SK-N-SH (cell line): ENCODE measurements around the gene SORBS1. TPM values are rescaled to one million over a fixed set of nuclear protein-coding genes. Genes with fewer than 3 reads are reported as not detected.

Experiments used
- CTCF ChIA-PET: fragments of 300-600, 350-600 bp; formaldehyde crosslinking; extraction: SDS; loops from one replicate; lab custom pipeline; 2021; lab: Yijun Ruan, JAX
- POLR2A ChIA-PET: fragments of 350-600 bp; sonication (Branson Sonifier 250); formaldehyde crosslinking; extraction: SDS; loops from one replicate; lab custom pipeline; 2020; ENCODE audit warnings: antibody characterized with exemption, inconsistent platforms; lab: Yijun Ruan, JAX
- DNase-seq: peaks from one replicate; pipeline ENCODE4 v3.0.0; 2012
- H2AFZ ChIP-seq: fragments of 200-600 bp; sonication (generic); 2 replicates; pipeline ENCODE4 v1.8.1; 2016; ENCODE audit warnings: antibody characterized with exemption, mild to moderate bottlenecking, low read depth
- H3F3A ChIP-seq: fragments of 200-600 bp; sonication (generic); replicated peaks from 2 replicates; pipeline ENCODE3; 2016; ENCODE audit warnings: antibody characterized with exemption, mild to moderate bottlenecking; ENCODE audit not compliant: insufficient read depth
- H3K27ac ChIP-seq, 2 experiments: fragments of 200-500 bp in 1 of 2; fragments of 200-600 bp in 1 of 2; sonication (Bioruptor generic) in 1 of 2; sonication (generic), shearing (Covaris generic) in 1 of 2; 2 replicates each; pipeline versions ENCODE4 v1.5.1 to v1.6.1; 2014 to 2016; ENCODE audit warnings: low read depth in 2 of 2, inconsistent platforms in 1 of 2, low read length in 1 of 2, mild to moderate bottlenecking in 1 of 2, mixed read lengths in 1 of 2
- H3K27me3 ChIP-seq: fragments of 200-600 bp; sonication (generic), shearing (Covaris generic); 2 replicates; pipeline ENCODE4 v1.6.1; 2016; ENCODE audit warnings: mixed run types; ENCODE audit not compliant: insufficient read depth
- H3K36me3 ChIP-seq, 2 experiments: fragments of 200-500 bp in 1 of 2; fragments of 200-600 bp in 1 of 2; sonication (Bioruptor generic) in 1 of 2; sonication (generic) in 1 of 2; replicated peaks in 1 of 2; 2 replicates each; pipeline versions ENCODE3 to v1.5.1; 2014 to 2016; ENCODE audit warnings: low read length in 1 of 2, mild to moderate bottlenecking in 1 of 2; ENCODE audit not compliant: insufficient read depth in 2 of 2, control insufficient read depth in 1 of 2
- H3K4me1 ChIP-seq, 2 experiments: fragments of 200-500 bp in 1 of 2; fragments of 200-600 bp in 1 of 2; sonication (Bioruptor generic) in 1 of 2; sonication (generic), shearing (Covaris generic) in 1 of 2; 2 replicates each; pipeline versions ENCODE4 v1.5.1 to v1.6.1; 2014 to 2016; ENCODE audit warnings: low read depth in 1 of 2, low read length in 1 of 2, mixed run types in 1 of 2; ENCODE audit not compliant: insufficient read depth in 2 of 2, control insufficient read depth in 1 of 2
- H3K4me2 ChIP-seq: fragments of 200-600 bp; sonication (generic), shearing (Covaris generic); 2 replicates; pipeline ENCODE4 v1.6.1; 2017; ENCODE audit warnings: mixed run types
- H3K4me3 ChIP-seq, 2 experiments: fragments of 200-500 bp in 1 of 2; fragments of 200-600 bp in 1 of 2; sonication (Bioruptor generic) in 1 of 2; sonication (generic), shearing (Covaris generic) in 1 of 2; 2 replicates each; pipeline versions ENCODE4 v1.5.1 to v1.8.1; 2014 to 2016; ENCODE audit warnings: low read depth in 2 of 2, inconsistent platforms in 1 of 2, low read length in 1 of 2, mild to moderate bottlenecking in 1 of 2, mixed read lengths in 1 of 2, moderate library complexity in 1 of 2
- H3K79me2 ChIP-seq: fragments of 200-600 bp; sonication (generic); 2 replicates; pipeline ENCODE4 v1.8.1; 2017; ENCODE audit warnings: mild to moderate bottlenecking; ENCODE audit not compliant: insufficient read depth
- H3K9ac ChIP-seq: fragments of 200-600 bp; sonication (generic); 2 replicates; pipeline ENCODE4 v1.6.1; 2017; ENCODE audit warnings: mixed run types
- H3K9me2 ChIP-seq: fragments of 200-600 bp; sonication (generic); 2 replicates; pipeline ENCODE4 v1.6.1; 2017; ENCODE audit warnings: mixed run types
- H3K9me3 ChIP-seq: fragments of 200-600 bp; sonication (generic); 2 replicates; pipeline ENCODE4 v1.6.1; 2017; ENCODE audit warnings: mixed run types, mild to moderate bottlenecking, moderate library complexity
- H4K20me1 ChIP-seq: fragments of 200-600 bp; sonication (generic); 2 replicates; pipeline ENCODE4 v1.6.1; 2017; ENCODE audit warnings: mild to moderate bottlenecking, mixed run types; ENCODE audit not compliant: insufficient read depth
- CHD2 ChIP-seq: fragments of 150-350 bp; IDR thresholded peaks from 2 replicates; pipeline ENCODE4 v1.6.1; 2018; ENCODE audit warnings: low read length; ENCODE audit not compliant: partially characterized antibody
- ELF1 ChIP-seq: IDR thresholded peaks from 2 replicates; pipeline ENCODE4 v1.4.0; 2012
- EZH2phosphoT487 ChIP-seq: fragments of 200-600 bp; sonication (generic); IDR thresholded peaks from 2 replicates; pipeline ENCODE4 v1.6.1; 2017; ENCODE audit warnings: low read depth, mixed run types, mild to moderate bottlenecking, antibody characterized with exemption, moderate library complexity, borderline replicate concordance
- FOXJ3 ChIP-seq: sonication (generic); formaldehyde crosslinking; IDR thresholded peaks from 2 replicates; pipeline ENCODE4 v1.5.1; 2020; ENCODE audit warnings: mild to moderate bottlenecking, missing genetic modification reagents
- MEF2A ChIP-seq: IDR thresholded peaks from 2 replicates; pipeline ENCODE4 v1.4.0; 2012; ENCODE audit warnings: low read depth, borderline replicate concordance
- RFX5 ChIP-seq: IDR thresholded peaks from 2 replicates; pipeline ENCODE4 v1.6.1; 2012; ENCODE audit warnings: mild to moderate bottlenecking, improper control_type of control experiment, low read length
- SMC3 ChIP-seq: IDR thresholded peaks from 2 replicates; pipeline ENCODE4 v1.6.1; 2012; ENCODE audit warnings: low read depth, low read length, improper control_type of control experiment
- TCF12 ChIP-seq: IDR thresholded peaks from 2 replicates; pipeline ENCODE4 v1.4.0; 2012
- WGBS: methylation state at CpG from one replicate; pipeline ENCODE4 v1.1.6; 2017; ENCODE audit warnings: low lambda C conversion rate; 5-methylcytosine and 5-hydroxymethylcytosine counted together
- polyA plus RNA-seq, 3 experiments: library from polyadenylated mRNA; depleted of rRNA; stranded (reverse); fragments of >200 nt; gene quantifications; 2 replicates each; pipeline ENCODE4 v1.2.3, GENCODE V29; 2012
- TF ChIP-seq, protein P1 (sequence below): IDR thresholded peaks from 2 replicates; pipeline ENCODE4 v1.6.1; 2012; ENCODE audit warnings: mild to moderate bottlenecking, low read depth, low read length, moderate library complexity
- TF ChIP-seq, protein P2 (sequence below): IDR thresholded peaks from 2 replicates; pipeline ENCODE4 v1.4.0; 2012; ENCODE audit warnings: low read depth
- TF ChIP-seq, protein P3 (sequence below): fragments of 150-350 bp; IDR thresholded peaks from 2 replicates; pipeline ENCODE4 v1.6.1; 2016; ENCODE audit warnings: mild to moderate bottlenecking, low read depth, low read length
- TF ChIP-seq, protein P4 (sequence below): IDR thresholded peaks from 2 replicates; pipeline ENCODE4 v1.4.0; 2012; ENCODE audit warnings: low read depth, borderline replicate concordance
- TF ChIP-seq, protein P5 (sequence below): fragments of 200-600 bp; sonication (generic); IDR thresholded peaks from 2 replicates; pipeline ENCODE4 v1.6.1; 2017; ENCODE audit warnings: antibody characterized with exemption, mild to moderate bottlenecking, moderate library complexity
- TF ChIP-seq, protein P6 (sequence below): fragments of 150-350 bp; IDR thresholded peaks from 2 replicates; pipeline ENCODE4 v1.6.1; 2017; ENCODE audit warnings: antibody characterized with exemption, low read length, low read depth, borderline replicate concordance

Gene SORBS1
- polyA plus RNA-seq, 1 of the 3 experiments (the other 2 are of a cell fraction): 0.36 TPM

DNA sequence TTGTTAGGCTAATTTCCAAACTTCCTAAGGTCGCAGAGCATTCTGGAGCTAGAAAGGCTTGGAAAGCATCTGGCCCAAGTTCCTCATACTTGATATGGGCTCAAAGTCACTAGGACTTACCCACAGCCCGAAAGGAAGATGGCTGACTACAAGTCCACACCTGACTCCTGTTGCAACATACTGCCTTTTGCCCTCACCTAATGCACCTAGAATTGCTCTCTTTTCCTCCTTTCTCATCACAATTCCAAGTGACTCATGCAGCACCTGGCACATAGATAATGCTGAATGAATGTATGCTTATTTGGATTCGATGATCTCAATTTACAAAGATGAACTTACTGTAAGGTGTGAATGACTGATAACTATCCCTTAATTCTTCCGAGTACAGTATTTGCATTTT is 131.5 kb downstream of the SORBS1 start (continued):
- TF ChIP-seq, protein P1, sequence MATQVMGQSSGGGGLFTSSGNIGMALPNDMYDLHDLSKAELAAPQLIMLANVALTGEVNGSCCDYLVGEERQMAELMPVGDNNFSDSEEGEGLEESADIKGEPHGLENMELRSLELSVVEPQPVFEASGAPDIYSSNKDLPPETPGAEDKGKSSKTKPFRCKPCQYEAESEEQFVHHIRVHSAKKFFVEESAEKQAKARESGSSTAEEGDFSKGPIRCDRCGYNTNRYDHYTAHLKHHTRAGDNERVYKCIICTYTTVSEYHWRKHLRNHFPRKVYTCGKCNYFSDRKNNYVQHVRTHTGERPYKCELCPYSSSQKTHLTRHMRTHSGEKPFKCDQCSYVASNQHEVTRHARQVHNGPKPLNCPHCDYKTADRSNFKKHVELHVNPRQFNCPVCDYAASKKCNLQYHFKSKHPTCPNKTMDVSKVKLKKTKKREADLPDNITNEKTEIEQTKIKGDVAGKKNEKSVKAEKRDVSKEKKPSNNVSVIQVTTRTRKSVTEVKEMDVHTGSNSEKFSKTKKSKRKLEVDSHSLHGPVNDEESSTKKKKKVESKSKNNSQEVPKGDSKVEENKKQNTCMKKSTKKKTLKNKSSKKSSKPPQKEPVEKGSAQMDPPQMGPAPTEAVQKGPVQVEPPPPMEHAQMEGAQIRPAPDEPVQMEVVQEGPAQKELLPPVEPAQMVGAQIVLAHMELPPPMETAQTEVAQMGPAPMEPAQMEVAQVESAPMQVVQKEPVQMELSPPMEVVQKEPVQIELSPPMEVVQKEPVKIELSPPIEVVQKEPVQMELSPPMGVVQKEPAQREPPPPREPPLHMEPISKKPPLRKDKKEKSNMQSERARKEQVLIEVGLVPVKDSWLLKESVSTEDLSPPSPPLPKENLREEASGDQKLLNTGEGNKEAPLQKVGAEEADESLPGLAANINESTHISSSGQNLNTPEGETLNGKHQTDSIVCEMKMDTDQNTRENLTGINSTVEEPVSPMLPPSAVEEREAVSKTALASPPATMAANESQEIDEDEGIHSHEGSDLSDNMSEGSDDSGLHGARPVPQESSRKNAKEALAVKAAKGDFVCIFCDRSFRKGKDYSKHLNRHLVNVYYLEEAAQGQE: no peak
- TF ChIP-seq FOXJ3 (CRISPR knock-in tag) (no peak), MEF2A (no peak)
- TF ChIP-seq, protein P2, sequence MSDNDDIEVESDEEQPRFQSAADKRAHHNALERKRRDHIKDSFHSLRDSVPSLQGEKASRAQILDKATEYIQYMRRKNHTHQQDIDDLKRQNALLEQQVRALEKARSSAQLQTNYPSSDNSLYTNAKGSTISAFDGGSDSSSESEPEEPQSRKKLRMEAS: no peak
- TF ChIP-seq, protein P3, sequence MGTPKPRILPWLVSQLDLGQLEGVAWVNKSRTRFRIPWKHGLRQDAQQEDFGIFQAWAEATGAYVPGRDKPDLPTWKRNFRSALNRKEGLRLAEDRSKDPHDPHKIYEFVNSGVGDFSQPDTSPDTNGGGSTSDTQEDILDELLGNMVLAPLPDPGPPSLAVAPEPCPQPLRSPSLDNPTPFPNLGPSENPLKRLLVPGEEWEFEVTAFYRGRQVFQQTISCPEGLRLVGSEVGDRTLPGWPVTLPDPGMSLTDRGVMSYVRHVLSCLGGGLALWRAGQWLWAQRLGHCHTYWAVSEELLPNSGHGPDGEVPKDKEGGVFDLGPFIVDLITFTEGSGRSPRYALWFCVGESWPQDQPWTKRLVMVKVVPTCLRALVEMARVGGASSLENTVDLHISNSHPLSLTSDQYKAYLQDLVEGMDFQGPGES: no peak
- TF ChIP-seq, all 33 proteins: peak for 0

DNA sequence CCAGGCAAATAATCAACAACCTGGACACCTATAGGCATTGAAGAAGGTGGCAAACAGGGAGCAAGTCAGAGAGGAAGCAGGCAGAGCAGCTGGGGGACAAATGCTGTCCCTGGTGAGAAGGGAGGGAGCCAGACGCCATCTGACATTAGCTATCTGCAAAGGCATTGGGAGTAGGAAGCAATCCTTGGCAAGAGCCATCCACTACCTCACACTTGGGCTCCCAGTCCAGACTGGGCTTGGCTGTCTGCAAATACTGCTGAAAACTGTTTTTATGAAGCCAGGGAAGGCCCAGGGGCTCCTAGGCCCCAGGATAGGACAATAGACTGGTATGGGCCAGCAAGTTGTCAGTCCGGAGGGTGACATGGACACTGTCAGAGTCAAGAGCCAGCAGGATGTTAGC is 132.5 kb downstream of the SORBS1 start:
- 53% methylated on average over 2 of the region's 2 CpGs for WGBS
- H3K79me2 ChIP-seq: no peaks in the 10 kb centered on the region

More for the DNA sequence above, 132.5 kb downstream of the SORBS1 start:
- H3K4me2 ChIP-seq: no peak overlapping the region
- no peaks in the 10 kb centered on the region for H3F3A ChIP-seq
- no peak overlapping the region for H3K9ac ChIP-seq
- no peak overlapping the region for H2AFZ ChIP-seq
- TF ChIP-seq RFX5 (no peak), ELF1 (no peak), CHD2 (no peak), EZH2phosphoT487 (no peak), SMC3 (no peak), TCF12 (no peak)
- TF ChIP-seq, protein P4, sequence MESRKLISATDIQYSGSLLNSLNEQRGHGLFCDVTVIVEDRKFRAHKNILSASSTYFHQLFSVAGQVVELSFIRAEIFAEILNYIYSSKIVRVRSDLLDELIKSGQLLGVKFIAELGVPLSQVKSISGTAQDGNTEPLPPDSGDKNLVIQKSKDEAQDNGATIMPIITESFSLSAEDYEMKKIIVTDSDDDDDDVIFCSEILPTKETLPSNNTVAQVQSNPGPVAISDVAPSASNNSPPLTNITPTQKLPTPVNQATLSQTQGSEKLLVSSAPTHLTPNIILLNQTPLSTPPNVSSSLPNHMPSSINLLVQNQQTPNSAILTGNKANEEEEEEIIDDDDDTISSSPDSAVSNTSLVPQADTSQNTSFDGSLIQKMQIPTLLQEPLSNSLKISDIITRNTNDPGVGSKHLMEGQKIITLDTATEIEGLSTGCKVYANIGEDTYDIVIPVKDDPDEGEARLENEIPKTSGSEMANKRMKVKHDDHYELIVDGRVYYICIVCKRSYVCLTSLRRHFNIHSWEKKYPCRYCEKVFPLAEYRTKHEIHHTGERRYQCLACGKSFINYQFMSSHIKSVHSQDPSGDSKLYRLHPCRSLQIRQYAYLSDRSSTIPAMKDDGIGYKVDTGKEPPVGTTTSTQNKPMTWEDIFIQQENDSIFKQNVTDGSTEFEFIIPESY: no peak
- TF ChIP-seq, protein P5, sequence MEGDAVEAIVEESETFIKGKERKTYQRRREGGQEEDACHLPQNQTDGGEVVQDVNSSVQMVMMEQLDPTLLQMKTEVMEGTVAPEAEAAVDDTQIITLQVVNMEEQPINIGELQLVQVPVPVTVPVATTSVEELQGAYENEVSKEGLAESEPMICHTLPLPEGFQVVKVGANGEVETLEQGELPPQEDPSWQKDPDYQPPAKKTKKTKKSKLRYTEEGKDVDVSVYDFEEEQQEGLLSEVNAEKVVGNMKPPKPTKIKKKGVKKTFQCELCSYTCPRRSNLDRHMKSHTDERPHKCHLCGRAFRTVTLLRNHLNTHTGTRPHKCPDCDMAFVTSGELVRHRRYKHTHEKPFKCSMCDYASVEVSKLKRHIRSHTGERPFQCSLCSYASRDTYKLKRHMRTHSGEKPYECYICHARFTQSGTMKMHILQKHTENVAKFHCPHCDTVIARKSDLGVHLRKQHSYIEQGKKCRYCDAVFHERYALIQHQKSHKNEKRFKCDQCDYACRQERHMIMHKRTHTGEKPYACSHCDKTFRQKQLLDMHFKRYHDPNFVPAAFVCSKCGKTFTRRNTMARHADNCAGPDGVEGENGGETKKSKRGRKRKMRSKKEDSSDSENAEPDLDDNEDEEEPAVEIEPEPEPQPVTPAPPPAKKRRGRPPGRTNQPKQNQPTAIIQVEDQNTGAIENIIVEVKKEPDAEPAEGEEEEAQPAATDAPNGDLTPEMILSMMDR: no peak
- TF ChIP-seq, protein P6, sequence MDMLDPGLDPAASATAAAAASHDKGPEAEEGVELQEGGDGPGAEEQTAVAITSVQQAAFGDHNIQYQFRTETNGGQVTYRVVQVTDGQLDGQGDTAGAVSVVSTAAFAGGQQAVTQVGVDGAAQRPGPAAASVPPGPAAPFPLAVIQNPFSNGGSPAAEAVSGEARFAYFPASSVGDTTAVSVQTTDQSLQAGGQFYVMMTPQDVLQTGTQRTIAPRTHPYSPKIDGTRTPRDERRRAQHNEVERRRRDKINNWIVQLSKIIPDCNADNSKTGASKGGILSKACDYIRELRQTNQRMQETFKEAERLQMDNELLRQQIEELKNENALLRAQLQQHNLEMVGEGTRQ: no peak
- no peaks in the 10 kb centered on the region for H3K36me3 ChIP-seq
- H3K27me3 ChIP-seq: no peaks in the 10 kb centered on the region
- POLR2A ChIA-PET: no interaction called here
- CTCF ChIA-PET: interaction anchor here (1.4 to 9.7 kb wide), 7 partner anchors 16 to 182 kb away, joined by 3 to 162 read pairs (median 20); no protein-coding TSS in a partner anchor
- H3K4me1 ChIP-seq: peaks cover 0 to 12% of the 10 kb centered on the region in 2 experiments; a peak in 2 of 4 replicates
- H3K9me3 ChIP-seq: no peaks in the 10 kb centered on the region
- no peak overlapping the region for H3K27ac ChIP-seq
- DNase-seq: no peak
- H3K4me3 ChIP-seq: no peak overlapping the region
- H3K9me2 ChIP-seq: no peaks in the 10 kb centered on the region
- no peaks in the 10 kb centered on the region for H4K20me1 ChIP-seq
